ENCODE results near the gene TFE3. TPM values are rescaled to one million over a fixed set of nuclear protein-coding genes. Genes with fewer than 3 reads are reported as not detected.

TFE3 gene
- total and polyA plus RNA-seq, 10 of the 15 experiments (the other 5 are each of a cell fraction or from before 2014, with no cell fraction given): 3.5 to 20.4 (median 11.6) TPM

- no peak for TF ChIP-seq ELK1 (IDR thresholded peaks at IDR 0.05; ENCODE audit: low read depth, low read length)
These were observed 21.6 kb upstream of the TFE3 start (continued) for GRCh38 chrX:49064735-49065134.

DNA sequence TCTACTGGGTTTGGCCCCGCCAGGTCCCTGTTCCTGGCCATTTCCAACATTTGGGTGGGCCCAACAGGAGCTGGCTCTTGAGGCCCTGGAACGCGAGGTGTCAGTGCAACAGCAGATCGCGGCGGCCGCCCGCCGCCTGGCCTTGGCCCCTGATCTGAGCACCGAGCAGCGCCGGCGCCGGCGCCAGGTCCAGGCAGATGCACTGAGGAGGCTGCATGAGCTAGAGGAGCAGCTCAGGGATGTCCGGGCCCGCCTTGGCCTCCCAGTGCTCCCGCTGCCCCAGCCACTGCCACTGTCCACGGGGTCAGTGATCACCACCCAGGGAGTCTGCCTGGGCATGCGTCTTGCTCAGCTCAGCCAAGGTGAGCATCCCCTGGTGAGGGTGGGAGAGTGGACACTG is 21.1 kb upstream of the TFE3 start:
- Histone ChIP-seq H3K4me2 (ENCODE audit: control insufficient read depth, insufficient read depth) (no peak overlapping the region), H3K4me1 (ENCODE audit: control insufficient read depth, insufficient read depth, low read length) (no peaks in the 10 kb centered on the region), H3K27me3 (replicated peaks in 1 of 2; ENCODE audit: control insufficient read depth in 2 of 2, insufficient read depth in 2 of 2, low read length in 1 of 2) (no peaks in the 10 kb centered on the region), H3K36me3 (ENCODE audit: control insufficient read depth in 2 of 2, insufficient read depth in 2 of 2, low read length in 1 of 2) (no peaks in the 10 kb centered on the region), H3K79me2 (ENCODE audit: control insufficient read depth, insufficient read depth, low read length) (no peaks in the 10 kb centered on the region), H3K4me3 (no peak overlapping the region), H2AFZ (ENCODE audit: control insufficient read depth, low read depth, low read length) (no peak overlapping the region), H3K9ac (ENCODE audit: control insufficient read depth, insufficient read depth, low read length) (no peak overlapping the region), H4K20me1 (ENCODE audit: control insufficient read depth, insufficient read depth) (no peaks in the 10 kb centered on the region), H3K9me3 (replicated peaks; ENCODE audit: control insufficient read depth, insufficient read depth, low read length) (no peaks in the 10 kb centered on the region), H3K27ac (ENCODE audit: control insufficient read depth, insufficient read depth) (no peak overlapping the region)
- CTCF ChIA-PET: no interaction called here
- TF ChIP-seq RAD21 (IDR thresholded peaks at IDR 0.05; ENCODE audit: insufficient read depth, low read depth, low read length) (no peak), CHD4 (IDR thresholded peaks at IDR 0.05) (no peak), ZBTB11 (CRISPR knock-in tag; IDR thresholded peaks at IDR 0.05) (no peak)
- POLR2A ChIA-PET: no interaction called here
- ATAC-seq (no peak), DNase-seq (ENCODE audit: low read depth, low spot score) (no peak), FAIRE-seq (no peak)
- no TSS peak for BruUV-seq (replicated peaks)
- RAD21 ChIA-PET (ENCODE audit: unreplicated experiment): no interaction called here
- SMC1A ChIA-PET (ENCODE audit: uncharacterized antibody, unreplicated experiment): no interaction called here
- WGBS (ENCODE audit: insufficient coverage, insufficient replicate concordance, low lambda C conversion rate, missing lambda C conversion rate): 74% methylated on average over 20 of the region's 20 CpGs
- in situ Hi-C loops (cut with MboI) (no loop called here), intact Hi-C loops (cut with micrococcal nuclease; ENCODE audit: unreplicated experiment) (no loop called here)

Data from GM12878 (cell line).